Hepatocyte (in vitro differentiated cells): ENCODE results near the gene AJUBA. TPM values are rescaled to one million over a fixed set of nuclear protein-coding genes. Genes with fewer than 3 reads are reported as not detected.
A peak's percentile ranks its signal among the peaks of the same experiment; 100 is the strongest.

Experiments
- DNase-seq: peaks from one replicate; pipeline ENCODE4 v3.0.0-alpha.2; 2016; ENCODE audit warnings: low spot score
- H2AFZ ChIP-seq: fragments of 200-600 bp; sonication (generic); 2 replicates; pipeline ENCODE4 v1.6.0; 2016; ENCODE audit warnings: antibody characterized with exemption, mild to moderate bottlenecking
- H3K27ac ChIP-seq: fragments of 200-600 bp; sonication (generic); 2 replicates; pipeline ENCODE4 v1.5.1; 2016; ENCODE audit warnings: mild to moderate bottlenecking
- H3K27me3 ChIP-seq: fragments of 200-600 bp; sonication (generic); 2 replicates; pipeline ENCODE4 v1.6.1; 2016
- H3K36me3 ChIP-seq: fragments of 200-600 bp; sonication (generic); replicated peaks from 2 replicates; pipeline ENCODE4 v1.5.1; 2016; ENCODE audit warnings: low read depth; ENCODE audit not compliant: insufficient read depth
- H3K4me1 ChIP-seq: fragments of 200-600 bp; sonication (generic); 2 replicates; pipeline ENCODE4 v1.5.1; 2016; ENCODE audit warnings: mild to moderate bottlenecking, moderate library complexity; ENCODE audit not compliant: insufficient read depth
- H3K4me2 ChIP-seq: fragments of 200-600 bp; sonication (generic); 2 replicates; pipeline ENCODE4 v1.6.0; 2016
- H3K4me3 ChIP-seq: fragments of 200-600 bp; sonication (generic); 2 replicates; pipeline ENCODE4 v1.5.1; 2016; ENCODE audit warnings: mild to moderate bottlenecking
- H3K79me2 ChIP-seq: fragments of 200-600 bp; sonication (generic); 2 replicates; pipeline ENCODE4 v1.6.0; 2017; ENCODE audit warnings: mild to moderate bottlenecking
- H3K9me2 ChIP-seq: fragments of 200-600 bp; sonication (generic); replicated peaks from 2 replicates; pipeline ENCODE4 v1.6.0; 2017; ENCODE audit warnings: mild to moderate bottlenecking; ENCODE audit not compliant: insufficient read depth
- H3K9me3 ChIP-seq: fragments of 200-600 bp; sonication (generic); 2 replicates; pipeline ENCODE4 v1.5.1; 2016; ENCODE audit warnings: low read depth, mild to moderate bottlenecking
- H4K20me1 ChIP-seq: fragments of 200-600 bp; sonication (generic); 2 replicates; pipeline ENCODE4 v1.6.0; 2016; ENCODE audit warnings: mild to moderate bottlenecking; ENCODE audit not compliant: insufficient read depth, poor library complexity, severe bottlenecking
- EZH2 ChIP-seq: fragments of 200-600 bp; sonication (generic); IDR thresholded peaks from 2 replicates; pipeline ENCODE4 v1.6.1; 2016; ENCODE audit warnings: antibody characterized with exemption, mild to moderate bottlenecking, borderline replicate concordance
- EZH2phosphoT487 ChIP-seq: fragments of 200-600 bp; sonication (generic); IDR thresholded peaks from one replicate; pipeline ENCODE4 v1.6.1; 2018; ENCODE audit warnings: antibody characterized with exemption, mild to moderate bottlenecking, low read depth, moderate library complexity; ENCODE audit not compliant: unreplicated experiment, severe bottlenecking
- WGBS: methylation state at CpG from one replicate; pipeline ENCODE4 v1.1.6; 2016; ENCODE audit warnings: low lambda C conversion rate; ENCODE audit errors: missing lambda C conversion rate; 5-methylcytosine and 5-hydroxymethylcytosine counted together
- polyA plus RNA-seq: library from polyadenylated mRNA; unstranded; fragments of >200 nt; fragmentation: Nextera tagmentation; extraction: Ambion mirVana; gene quantifications from 2 replicates; pipeline ENCODE4 v1.2.1, GENCODE V29; 2016
- total RNA-seq: library from RNA; depleted of rRNA; stranded (reverse); fragments of >200 nt; gene quantifications from 2 replicates; pipeline ENCODE4 v1.2.3, GENCODE V29; 2014
- TF ChIP-seq, protein P1 (sequence below): fragments of 200-600 bp; sonication (generic); IDR thresholded peaks from 2 replicates; pipeline ENCODE4 v1.5.1; 2016; ENCODE audit warnings: antibody characterized with exemption, mild to moderate bottlenecking; ENCODE audit not compliant: poor library complexity

The AJUBA gene
- total and polyA plus RNA-seq, 2 experiments from 2014 or later, result 43.2 to 80.8 TPM

DNA sequence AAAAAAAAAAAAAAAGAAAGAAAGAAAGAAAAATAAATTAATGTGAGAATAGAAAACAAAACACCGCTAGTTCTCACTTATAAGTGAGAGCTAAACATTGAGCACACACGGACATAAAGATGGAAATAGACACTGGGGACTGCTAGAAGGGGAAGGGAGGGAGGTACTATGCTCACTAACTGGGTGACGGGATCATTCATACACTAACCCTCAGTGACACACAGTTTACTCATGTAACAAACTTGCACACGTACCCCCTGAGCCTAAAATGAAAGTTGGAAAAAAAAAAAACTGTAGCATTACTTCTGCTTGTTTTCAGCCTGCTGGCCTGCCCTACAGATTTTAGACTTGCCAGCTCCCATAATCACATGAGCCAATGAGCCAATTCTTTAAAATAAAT, 42.7 kb downstream of the AJUBA start:
- Histone ChIP-seq H3K27ac (no peak overlapping the region), H3K4me3 (no peak overlapping the region), H4K20me1 (no peaks in the 10 kb centered on the region), H3K79me2 (no peaks in the 10 kb centered on the region), H3K27me3 (no peaks in the 10 kb centered on the region), H3K9me3 (no peaks in the 10 kb centered on the region), H2AFZ (no peak overlapping the region), H3K4me1 (no peaks in the 10 kb centered on the region), H3K36me3 (no peaks in the 10 kb centered on the region), H3K9me2 (no peaks in the 10 kb centered on the region), H3K4me2 (no peak overlapping the region)
- WGBS, result 99% methylated on average over 4 of the region's 4 CpGs
- DNase-seq, result no peak
- TF ChIP-seq, protein P1, sequence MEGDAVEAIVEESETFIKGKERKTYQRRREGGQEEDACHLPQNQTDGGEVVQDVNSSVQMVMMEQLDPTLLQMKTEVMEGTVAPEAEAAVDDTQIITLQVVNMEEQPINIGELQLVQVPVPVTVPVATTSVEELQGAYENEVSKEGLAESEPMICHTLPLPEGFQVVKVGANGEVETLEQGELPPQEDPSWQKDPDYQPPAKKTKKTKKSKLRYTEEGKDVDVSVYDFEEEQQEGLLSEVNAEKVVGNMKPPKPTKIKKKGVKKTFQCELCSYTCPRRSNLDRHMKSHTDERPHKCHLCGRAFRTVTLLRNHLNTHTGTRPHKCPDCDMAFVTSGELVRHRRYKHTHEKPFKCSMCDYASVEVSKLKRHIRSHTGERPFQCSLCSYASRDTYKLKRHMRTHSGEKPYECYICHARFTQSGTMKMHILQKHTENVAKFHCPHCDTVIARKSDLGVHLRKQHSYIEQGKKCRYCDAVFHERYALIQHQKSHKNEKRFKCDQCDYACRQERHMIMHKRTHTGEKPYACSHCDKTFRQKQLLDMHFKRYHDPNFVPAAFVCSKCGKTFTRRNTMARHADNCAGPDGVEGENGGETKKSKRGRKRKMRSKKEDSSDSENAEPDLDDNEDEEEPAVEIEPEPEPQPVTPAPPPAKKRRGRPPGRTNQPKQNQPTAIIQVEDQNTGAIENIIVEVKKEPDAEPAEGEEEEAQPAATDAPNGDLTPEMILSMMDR, result no peak
- TF ChIP-seq EZH2phosphoT487, result no peak
- no peak for TF ChIP-seq EZH2

DNA sequence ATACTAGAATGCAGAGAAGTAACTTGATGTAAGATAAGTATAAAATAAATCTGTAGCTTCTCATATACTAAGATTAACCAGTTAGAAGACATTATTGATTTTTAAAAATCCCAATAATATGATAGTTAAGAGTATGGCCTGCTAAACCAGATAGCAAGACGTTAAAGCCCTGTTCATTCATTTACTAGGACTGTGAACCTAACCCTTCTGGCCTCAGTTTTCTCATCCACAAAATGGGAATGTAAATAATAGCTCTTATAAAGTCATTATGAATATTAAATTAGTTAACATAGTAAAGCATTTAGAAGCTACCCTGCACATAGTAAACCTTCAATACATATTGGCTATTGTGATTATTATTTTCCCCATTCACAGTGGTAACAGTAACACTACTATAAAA, 47.2 kb downstream of the AJUBA start:
- Histone ChIP-seq H3K9me3 (no peaks in the 10 kb centered on the region), H3K27me3 (no peaks in the 10 kb centered on the region), H3K36me3 (no peaks in the 10 kb centered on the region), H2AFZ (no peak overlapping the region), H4K20me1 (no peaks in the 10 kb centered on the region), H3K4me1 (no peaks in the 10 kb centered on the region), H3K4me2 (no peak overlapping the region), H3K27ac (no peak overlapping the region), H3K4me3 (no peak overlapping the region), H3K9me2 (no peaks in the 10 kb centered on the region), H3K79me2 (no peaks in the 10 kb centered on the region)
- DNase-seq, result no peak
- 94% methylated on average over 1 of the region's 1 CpG for WGBS
- TF ChIP-seq EZH2, result no peak
- TF ChIP-seq, protein P1, result no peak

DNA sequence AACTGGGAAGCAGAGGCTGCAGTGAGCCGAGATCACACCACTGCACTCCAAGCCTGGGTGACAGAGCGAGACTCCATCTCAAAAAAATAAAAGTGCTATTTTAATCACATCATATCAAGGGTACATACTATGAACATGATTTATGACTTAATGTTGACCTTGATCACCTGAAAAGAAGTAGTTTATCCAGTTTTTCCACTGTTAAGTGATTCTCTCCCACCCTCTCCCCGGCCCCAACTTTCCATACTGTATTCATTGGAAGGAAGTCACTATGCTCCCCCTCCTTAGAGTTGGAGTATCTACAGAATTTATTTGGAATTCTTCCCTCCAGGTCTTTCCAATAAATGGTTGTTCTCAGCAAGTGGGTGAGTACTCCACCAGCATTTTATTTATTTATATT, 50.2 kb downstream of the AJUBA start:
- peaks cover 4% of the 10 kb centered on the region for H3K4me1 ChIP-seq
- H3K4me3 ChIP-seq, result no peak overlapping the region
- DNase-seq, result no peak
- no peaks in the 10 kb centered on the region for H3K9me3 ChIP-seq
- H3K27me3 ChIP-seq, result no peaks in the 10 kb centered on the region
- no peak overlapping the region for H2AFZ ChIP-seq
- H3K79me2 ChIP-seq, result peaks cover 17% of the 10 kb centered on the region
- H3K36me3 ChIP-seq, result no peaks in the 10 kb centered on the region
- H3K27ac ChIP-seq, result no peak overlapping the region
- TF ChIP-seq EZH2phosphoT487 (no peak), EZH2 (no peak)
- TF ChIP-seq, protein P1, result no peak
- no peaks in the 10 kb centered on the region for H3K9me2 ChIP-seq
- no peak overlapping the region for H3K4me2 ChIP-seq
- WGBS, result 84% methylated on average over 3 of the region's 3 CpGs
- H4K20me1 ChIP-seq, result no peaks in the 10 kb centered on the region

DNA sequence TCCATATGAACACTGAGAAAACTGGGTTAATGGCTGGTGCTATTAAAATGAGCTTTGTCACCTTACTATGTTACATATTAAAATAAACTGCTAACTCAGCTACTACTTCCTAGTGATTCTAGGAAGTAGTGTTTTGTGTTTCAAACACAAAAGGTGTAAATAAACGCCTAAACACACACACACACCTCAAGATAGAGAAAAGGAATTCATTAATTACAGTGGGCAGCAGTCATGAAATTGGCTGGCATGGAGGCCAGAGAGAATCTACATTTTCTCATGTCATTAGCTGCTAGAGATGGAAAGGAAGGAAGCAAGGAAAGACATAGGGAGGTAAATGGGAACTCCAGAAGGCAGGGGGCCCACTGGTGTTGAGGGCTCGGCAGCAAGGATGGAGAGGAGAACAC, 52.4 kb downstream of the AJUBA start:
- H3K4me2 ChIP-seq, result peak overlapping the region; percentile 72
- H3K4me1 ChIP-seq, result peaks cover 4% of the 10 kb centered on the region

More for the DNA sequence above, 52.4 kb downstream of the AJUBA start:
- Histone ChIP-seq H3K9me3 (no peaks in the 10 kb centered on the region), H2AFZ (peak overlapping the region; percentile 63), H3K27me3 (no peaks in the 10 kb centered on the region), H3K9me2 (no peaks in the 10 kb centered on the region), H3K79me2 (peaks cover 21% of the 10 kb centered on the region), H3K27ac (peak overlapping the region; percentile 72), H4K20me1 (no peaks in the 10 kb centered on the region), H3K4me3 (peak overlapping the region; percentile 25), H3K36me3 (no peaks in the 10 kb centered on the region)
- TF ChIP-seq, protein P1, result no peak
- no peak for TF ChIP-seq EZH2phosphoT487
- TF ChIP-seq EZH2, result no peak
- DNase-seq, result no peak
- 0% methylated on average over 2 of the region's 2 CpGs for WGBS
